ENCODE measurements around the gene PCSK6. TPM values are rescaled to one million over a fixed set of nuclear protein-coding genes. Genes with fewer than 3 reads are reported as not detected.

The PCSK6 gene
- total RNA-seq, 1 experiment from 2014 or later, result 26.3 TPM

DNA sequence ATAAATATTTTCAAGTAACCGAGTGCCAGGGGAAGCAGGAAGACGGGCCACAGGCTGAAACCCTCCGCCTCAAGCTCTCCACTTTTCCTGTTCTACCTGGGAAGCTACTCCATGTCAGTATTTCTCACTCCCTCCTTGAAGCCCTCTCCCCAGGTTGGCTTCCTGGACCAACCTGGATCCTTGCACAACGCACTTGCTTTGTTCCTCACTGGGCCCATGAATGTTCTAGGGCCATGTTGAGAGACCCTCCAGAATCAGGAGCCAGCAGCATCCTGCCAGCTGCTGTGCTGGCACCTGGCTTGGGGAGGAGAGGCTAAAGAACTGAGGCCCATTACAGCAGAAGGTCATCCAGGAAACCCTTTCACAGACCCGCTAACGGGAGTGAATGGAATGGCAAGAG lies 115.2 kb downstream of the PCSK6 start:
- Histone ChIP-seq H3K79me2 (ENCODE audit: low read depth) (no peaks in the 10 kb centered on the region), H3K9me2 (ENCODE audit: insufficient read depth) (no peaks in the 10 kb centered on the region), H4K20me1 (ENCODE audit: insufficient read depth) (no peaks in the 10 kb centered on the region; the same call in 1 of the 2 replicates), H3K27me3 (ENCODE audit: insufficient read depth, low read depth) (no peaks in the 10 kb centered on the region), H3K4me2 (no peak overlapping the region), H3F3A (ENCODE audit: insufficient read depth, low read depth) (no peaks in the 10 kb centered on the region), H3K27ac (no peak overlapping the region), H3K4me1 (replicated peaks; ENCODE audit: insufficient read depth) (no peaks in the 10 kb centered on the region), H3K36me3 (ENCODE audit: low read depth) (no peaks in the 10 kb centered on the region), H3K4me3 (no peak overlapping the region), H3K9me3 (ENCODE audit: insufficient read depth, low read depth) (no peaks in the 10 kb centered on the region), H2AFZ (no peak overlapping the region)
- BruUV-seq (replicated peaks), result no TSS peak
- POLR2A ChIA-PET (ENCODE audit: unreplicated experiment), result no interaction called here
- no peak for TF ChIP-seq CTCF (conservative IDR thresholded peaks at IDR 0.05)
- no peak for TF ChIP-seq EZH2 (IDR thresholded peaks at IDR 0.05; ENCODE audit: low read depth)
- CTCF ChIA-PET, result no interaction called here
- no peak for DNase-seq
- intact Hi-C loops (cut with micrococcal nuclease; ENCODE audit: unreplicated experiment), result no loop called here

DNA sequence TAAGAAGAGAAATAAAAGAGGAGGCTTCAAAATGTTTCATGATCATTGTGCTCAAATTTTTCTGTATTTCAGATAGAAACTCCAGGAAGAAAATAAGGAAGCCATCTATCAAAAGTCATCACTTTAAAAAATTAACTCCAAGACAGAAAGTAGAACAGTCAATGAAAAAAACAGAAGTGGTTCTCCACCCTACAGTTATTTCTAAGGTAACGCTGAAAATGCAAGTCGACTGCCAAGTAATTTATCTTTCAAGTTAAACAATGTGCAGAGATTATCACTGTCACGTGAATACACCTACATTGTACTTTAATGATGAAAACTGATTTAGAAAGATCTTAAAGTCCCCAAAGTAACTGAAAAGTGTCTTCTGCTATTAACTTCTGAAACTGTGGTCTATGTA lies 115.9 kb downstream of the PCSK6 start:
- Histone ChIP-seq H3K4me2 (no peak overlapping the region), H3K4me1 (replicated peaks; ENCODE audit: insufficient read depth) (no peaks in the 10 kb centered on the region), H3K79me2 (ENCODE audit: low read depth) (no peaks in the 10 kb centered on the region), H3K9me2 (ENCODE audit: insufficient read depth) (no peaks in the 10 kb centered on the region), H3K9me3 (ENCODE audit: insufficient read depth, low read depth) (no peaks in the 10 kb centered on the region), H3K27ac (no peak overlapping the region), H4K20me1 (ENCODE audit: insufficient read depth) (no peaks in the 10 kb centered on the region; the same call in 1 of the 2 replicates), H3K27me3 (ENCODE audit: insufficient read depth, low read depth) (no peaks in the 10 kb centered on the region), H2AFZ (no peak overlapping the region), H3K36me3 (ENCODE audit: low read depth) (no peaks in the 10 kb centered on the region), H3F3A (ENCODE audit: insufficient read depth, low read depth) (no peaks in the 10 kb centered on the region), H3K4me3 (no peak overlapping the region)
- CTCF ChIA-PET, result no interaction called here
- BruUV-seq (replicated peaks), result no TSS peak
- TF ChIP-seq CTCF (conservative IDR thresholded peaks at IDR 0.05) (no peak), EZH2 (IDR thresholded peaks at IDR 0.05; ENCODE audit: low read depth) (no peak)
- intact Hi-C loops (cut with micrococcal nuclease; ENCODE audit: unreplicated experiment), result no loop called here
- no peak for DNase-seq
- POLR2A ChIA-PET (ENCODE audit: unreplicated experiment), result interaction anchor here (0.7 kb wide), 1 partner anchor 38 kb away, joined by 3 read pairs; no protein-coding TSS in a partner anchor

- Histone ChIP-seq H3K27ac (no peak overlapping the region), H2AFZ (no peak overlapping the region), H3K4me3 (no peak overlapping the region), H3K79me2 (ENCODE audit: low read depth) (no peaks in the 10 kb centered on the region), H3K36me3 (ENCODE audit: low read depth) (no peaks in the 10 kb centered on the region), H4K20me1 (ENCODE audit: insufficient read depth) (no peaks in the 10 kb centered on the region; the same call in 1 of the 2 replicates), H3K4me1 (replicated peaks; ENCODE audit: insufficient read depth) (no peaks in the 10 kb centered on the region), H3F3A (ENCODE audit: insufficient read depth, low read depth) (no peaks in the 10 kb centered on the region), H3K4me2 (no peak overlapping the region), H3K9me3 (ENCODE audit: insufficient read depth, low read depth) (no peaks in the 10 kb centered on the region), H3K27me3 (ENCODE audit: insufficient read depth, low read depth) (no peaks in the 10 kb centered on the region), H3K9me2 (ENCODE audit: insufficient read depth) (no peaks in the 10 kb centered on the region)
- TF ChIP-seq CTCF (conservative IDR thresholded peaks at IDR 0.05) (no peak), EZH2 (IDR thresholded peaks at IDR 0.05; ENCODE audit: low read depth) (no peak)
- no peak for DNase-seq
- CTCF ChIA-PET, result no interaction called here
- POLR2A ChIA-PET (ENCODE audit: unreplicated experiment), result interaction anchor here (0.7 kb wide), 1 partner anchor 38 kb away, joined by 3 read pairs; no protein-coding TSS in a partner anchor
- intact Hi-C loops (cut with micrococcal nuclease; ENCODE audit: unreplicated experiment), result no loop called here
- BruUV-seq (replicated peaks), result no TSS peak
Measured at GRCh38 chr15:101372960-101373525, 116.5 kb downstream of the PCSK6 start.
